H9 (cell line): ENCODE data around the gene ZNF629. TPM values are rescaled to one million over a fixed set of nuclear protein-coding genes. Genes with fewer than 3 reads are reported as not detected.

Experiments
- DNase-seq: peaks from one replicate; pipeline ENCODE4 v3.0.0-alpha.2; 2017
- H2AFZ ChIP-seq: one replicate; pipeline ENCODE4 v1.6.1; 2013; ENCODE audit warnings: mild to moderate bottlenecking, low read length, control low read depth, moderate library complexity
- H2AK5ac ChIP-seq: 2 replicates; pipeline ENCODE4 v1.6.1; 2013; ENCODE audit warnings: low read length, control low read depth, mixed read lengths; ENCODE audit not compliant: insufficient read length
- H2BK120ac ChIP-seq: one replicate; pipeline ENCODE4 v1.6.1; 2013; ENCODE audit warnings: low read depth, mild to moderate bottlenecking, low read length, control low read depth, inconsistent platforms; ENCODE audit not compliant: poor library complexity, severe bottlenecking
- H2BK12ac ChIP-seq: 2 replicates; pipeline ENCODE4 v1.6.1; 2013; ENCODE audit warnings: low read length, control low read depth, mixed read lengths, low read depth; ENCODE audit not compliant: insufficient read length
- H2BK15ac ChIP-seq: 2 replicates; pipeline ENCODE4 v1.6.1; 2013; ENCODE audit warnings: low read depth, low read length, control low read depth
- H2BK20ac ChIP-seq: one replicate; pipeline ENCODE4 v1.6.1; 2013; ENCODE audit warnings: low read depth, mild to moderate bottlenecking, low read length, control low read depth, inconsistent platforms; ENCODE audit not compliant: poor library complexity, severe bottlenecking
- H2BK5ac ChIP-seq: 2 replicates; pipeline ENCODE4 v1.6.1; 2013; ENCODE audit warnings: low read length, control low read depth, mixed read lengths; ENCODE audit not compliant: insufficient read length
- H3K14ac ChIP-seq: 2 replicates; pipeline ENCODE4 v1.6.1; 2013; ENCODE audit warnings: low read length, control low read depth; ENCODE audit not compliant: insufficient read depth
- H3K18ac ChIP-seq: 2 replicates; pipeline ENCODE4 v1.6.1; 2013; ENCODE audit warnings: low read depth, mild to moderate bottlenecking, mixed read lengths, low read length, control low read depth; ENCODE audit not compliant: insufficient read length
- H3K23ac ChIP-seq: 2 replicates; pipeline ENCODE4 v1.6.1; 2013; ENCODE audit warnings: low read length, control low read depth, mixed read lengths, low read depth; ENCODE audit not compliant: insufficient read length
- H3K23me2 ChIP-seq: 2 replicates; pipeline ENCODE4 v1.6.1; 2013; ENCODE audit warnings: low read depth, mild to moderate bottlenecking, mixed read lengths, low read length, control low read depth; ENCODE audit not compliant: insufficient read length, poor library complexity, severe bottlenecking
- H3K27ac ChIP-seq: 2 replicates; pipeline ENCODE4 v1.5.1; 2013; ENCODE audit warnings: low read length, control low read depth, mixed read lengths, low read depth; ENCODE audit not compliant: insufficient read length
- H3K27me3 ChIP-seq: 2 replicates; pipeline ENCODE4 v1.6.1; 2013; ENCODE audit warnings: low read length, control low read depth, inconsistent platforms; ENCODE audit not compliant: insufficient read depth
- H3K4ac ChIP-seq: 2 replicates; pipeline ENCODE4 v1.6.1; 2013; ENCODE audit warnings: low read depth, mild to moderate bottlenecking, control low read depth, inconsistent platforms, low read length, moderate library complexity
- H3K4me1 ChIP-seq: 2 replicates; pipeline ENCODE4 v1.6.1; 2013; ENCODE audit warnings: low read length, control low read depth, inconsistent platforms; ENCODE audit not compliant: insufficient read depth
- H3K4me2 ChIP-seq: 2 replicates; pipeline ENCODE4 v1.6.1; 2013; ENCODE audit warnings: low read length, control low read depth, mixed read lengths; ENCODE audit not compliant: insufficient read length, insufficient read depth
- H3K56ac ChIP-seq: 2 replicates; pipeline ENCODE4 v1.6.1; 2013; ENCODE audit warnings: low read depth, mild to moderate bottlenecking, mixed read lengths, low read length, control low read depth; ENCODE audit not compliant: insufficient read length
- H3K79me1 ChIP-seq: 2 replicates; pipeline ENCODE4 v1.6.1; 2013; ENCODE audit warnings: low read depth, mild to moderate bottlenecking, moderate library complexity, low read length, control low read depth, inconsistent platforms; ENCODE audit not compliant: insufficient read depth, poor library complexity, severe bottlenecking
- H3K79me2 ChIP-seq: 2 replicates; pipeline ENCODE4 v1.6.1; 2013; ENCODE audit warnings: low read length, control low read depth, inconsistent platforms; ENCODE audit not compliant: insufficient read depth
- H3K9ac ChIP-seq: 2 replicates; pipeline ENCODE4 v1.6.1; 2013; ENCODE audit warnings: low read length, control low read depth, mixed read lengths; ENCODE audit not compliant: insufficient read length; ENCODE audit errors: extremely low read depth
- H3K9me3 ChIP-seq: one replicate; pipeline ENCODE4 v1.6.1; 2013; ENCODE audit warnings: low read depth, low read length, inconsistent platforms; ENCODE audit not compliant: control insufficient read depth
- H3T11ph ChIP-seq: one replicate; pipeline ENCODE4 v1.6.1; 2013; ENCODE audit warnings: mild to moderate bottlenecking, low read length, control low read depth, inconsistent platforms
- H4K20me1 ChIP-seq: one replicate; pipeline ENCODE4 v1.6.1; 2013; ENCODE audit not compliant: control insufficient read depth, insufficient read length, insufficient read depth
- H4K5ac ChIP-seq: 2 replicates; pipeline ENCODE4 v1.6.1; 2013; ENCODE audit warnings: low read depth, mild to moderate bottlenecking, mixed read lengths, low read length, control low read depth; ENCODE audit not compliant: insufficient read length
- H4K8ac ChIP-seq: replicated peaks from 2 replicates; pipeline ENCODE4 v1.6.1; 2013; ENCODE audit warnings: low read length, control low read depth, mixed read lengths, low read depth; ENCODE audit not compliant: insufficient read length
- H4K91ac ChIP-seq: 2 replicates; pipeline ENCODE4 v1.6.1; 2013; ENCODE audit warnings: low read depth, mild to moderate bottlenecking, moderate library complexity, mixed read lengths, low read length, control low read depth; ENCODE audit not compliant: insufficient read length
- H3K27ac Mint-ChIP-seq, 3 experiments: 2 replicates in 2 of 3; 3 replicates in 1 of 3; pipeline ENCODE4 v1.8.0; 2020 to 2021; ENCODE audit warnings: mixed read lengths in 3 of 3, mild to moderate bottlenecking in 1 of 3, moderate library complexity in 1 of 3
- H3K27me3 Mint-ChIP-seq: 2 replicates; pipeline ENCODE4 v1.8.0; 2021; ENCODE audit warnings: low read depth, mild to moderate bottlenecking, moderate library complexity, mixed read lengths
- H3K36me3 Mint-ChIP-seq, 3 experiments: 2 replicates in 2 of 3; 3 replicates in 1 of 3; pipeline ENCODE4 v1.8.0; 2020 to 2021; ENCODE audit warnings: low read depth in 3 of 3, mixed read lengths in 3 of 3; ENCODE audit not compliant: insufficient read depth in 1 of 3
- H3K4me1 Mint-ChIP-seq, 2 experiments: 2 replicates each; pipeline ENCODE4 v1.8.0; 2020; ENCODE audit warnings: mixed read lengths in 2 of 2
- H3K4me3 Mint-ChIP-seq, 2 experiments: 2 replicates in 1 of 2; 3 replicates in 1 of 2; pipeline ENCODE4 v1.8.0; 2020 to 2021; ENCODE audit warnings: mild to moderate bottlenecking in 2 of 2, mixed read lengths in 2 of 2, moderate library complexity in 1 of 2
- H3K9me3 Mint-ChIP-seq, 2 experiments: 2 replicates in 1 of 2; 3 replicates in 1 of 2; pipeline ENCODE4 v1.8.0; 2020; ENCODE audit warnings: mild to moderate bottlenecking in 2 of 2, mixed read lengths in 2 of 2, moderate library complexity in 1 of 2
- WGBS: extraction: QIAGEN DNeasy Blood & Tissue Kit; methylation state at CpG from one replicate; pipeline ENCODE4 v1.1.7; 2013; ENCODE audit warnings: missing lambda C conversion rate, low lambda C conversion rate, mixed read lengths; ENCODE audit not compliant: insufficient read length; ENCODE audit errors: extremely low coverage; 5-methylcytosine and 5-hydroxymethylcytosine counted together
- total RNA-seq: library from RNA; stranded (reverse); gene quantifications from 2 replicates; pipeline ENCODE4 v1.2.1, GENCODE V29; 2021
- TF ChIP-seq, protein P1 (sequence below): fragments of 200-600 bp; sonication (generic); conservative IDR thresholded peaks from 3 replicates; pipeline ENCODE4 v1.8.0; 2021; ENCODE audit warnings: antibody characterized with exemption, mild to moderate bottlenecking

Gene ZNF629
- total RNA-seq, 1 experiment from 2014 or later = 20.0 TPM

DNA sequence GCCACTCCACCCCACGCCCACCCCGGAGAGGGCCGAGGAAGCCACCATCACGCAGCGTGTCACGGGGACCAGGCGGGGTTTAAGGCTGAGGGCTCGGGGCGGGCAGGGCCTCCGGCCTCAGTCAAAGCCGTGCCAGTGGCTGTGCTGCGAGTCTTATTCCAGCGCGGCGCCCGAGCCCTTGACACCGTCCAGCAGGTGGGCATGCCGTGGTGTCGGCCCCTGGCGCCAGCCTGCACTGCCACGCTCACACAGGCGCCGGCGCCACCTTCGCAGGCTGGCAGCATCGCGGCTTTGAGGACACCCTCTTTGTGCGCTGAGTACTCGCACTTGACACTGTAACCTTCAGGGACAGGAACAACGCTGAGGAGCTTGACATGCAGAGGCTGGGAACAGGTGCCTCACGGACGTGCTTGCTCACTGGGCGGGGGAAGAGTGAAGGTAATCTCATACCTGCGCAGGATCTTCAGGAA lies 34.0 kb upstream of the ZNF629 start:
- no peak overlapping the region for H3K9ac ChIP-seq
- TF ChIP-seq, protein P1, sequence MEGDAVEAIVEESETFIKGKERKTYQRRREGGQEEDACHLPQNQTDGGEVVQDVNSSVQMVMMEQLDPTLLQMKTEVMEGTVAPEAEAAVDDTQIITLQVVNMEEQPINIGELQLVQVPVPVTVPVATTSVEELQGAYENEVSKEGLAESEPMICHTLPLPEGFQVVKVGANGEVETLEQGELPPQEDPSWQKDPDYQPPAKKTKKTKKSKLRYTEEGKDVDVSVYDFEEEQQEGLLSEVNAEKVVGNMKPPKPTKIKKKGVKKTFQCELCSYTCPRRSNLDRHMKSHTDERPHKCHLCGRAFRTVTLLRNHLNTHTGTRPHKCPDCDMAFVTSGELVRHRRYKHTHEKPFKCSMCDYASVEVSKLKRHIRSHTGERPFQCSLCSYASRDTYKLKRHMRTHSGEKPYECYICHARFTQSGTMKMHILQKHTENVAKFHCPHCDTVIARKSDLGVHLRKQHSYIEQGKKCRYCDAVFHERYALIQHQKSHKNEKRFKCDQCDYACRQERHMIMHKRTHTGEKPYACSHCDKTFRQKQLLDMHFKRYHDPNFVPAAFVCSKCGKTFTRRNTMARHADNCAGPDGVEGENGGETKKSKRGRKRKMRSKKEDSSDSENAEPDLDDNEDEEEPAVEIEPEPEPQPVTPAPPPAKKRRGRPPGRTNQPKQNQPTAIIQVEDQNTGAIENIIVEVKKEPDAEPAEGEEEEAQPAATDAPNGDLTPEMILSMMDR = no peak
- no peak overlapping the region for H2BK12ac ChIP-seq
- no peaks in the 10 kb centered on the region for H3K9me3 ChIP-seq
- H4K8ac ChIP-seq = no peak overlapping the region
- H2BK15ac ChIP-seq = no peak overlapping the region
- Mint-ChIP-seq H3K27me3 (peaks cover 32% of the 10 kb centered on the region), H3K4me3 (no peak overlapping the region), H3K36me3 (no peaks in the 10 kb centered on the region; a peak in 1 of 7 replicates), H3K4me1 (no peaks in the 10 kb centered on the region), H3K27ac (no peak overlapping the region), H3K9me3 (peaks cover 0 to 2% of the 10 kb centered on the region in 2 experiments; a peak in 1 of 5 replicates)
- no peak overlapping the region for H3K27ac ChIP-seq
- no peak overlapping the region for H2AK5ac ChIP-seq
- H3K23ac ChIP-seq = no peak overlapping the region
- H3K14ac ChIP-seq = no peak overlapping the region
- no peaks in the 10 kb centered on the region for H3K27me3 ChIP-seq
- H3K79me2 ChIP-seq = no peaks in the 10 kb centered on the region
- H3K18ac ChIP-seq = no peak overlapping the region
- H3K56ac ChIP-seq = no peak overlapping the region
- H2BK20ac ChIP-seq = no peak overlapping the region
- H3K4me2 ChIP-seq = no peak overlapping the region
- no peak overlapping the region for H3T11ph ChIP-seq
- H2BK120ac ChIP-seq = no peak overlapping the region
- no peak overlapping the region for H4K91ac ChIP-seq
- no peak overlapping the region for H4K5ac ChIP-seq
- no CpG with 5 or more reads among the region's 34 CpGs for WGBS
- H2AFZ ChIP-seq = no peak overlapping the region
- H3K79me1 ChIP-seq = no peaks in the 10 kb centered on the region
- no peak for DNase-seq
- no peak overlapping the region for H2BK5ac ChIP-seq
- no peaks in the 10 kb centered on the region for H3K23me2 ChIP-seq
- no peaks in the 10 kb centered on the region for H3K4me1 ChIP-seq
- H4K20me1 ChIP-seq = peaks cover 2% of the 10 kb centered on the region
- no peak overlapping the region for H3K4ac ChIP-seq
